Measurements from ENCODE around the gene MVB12B.

MVB12B gene

DNA sequence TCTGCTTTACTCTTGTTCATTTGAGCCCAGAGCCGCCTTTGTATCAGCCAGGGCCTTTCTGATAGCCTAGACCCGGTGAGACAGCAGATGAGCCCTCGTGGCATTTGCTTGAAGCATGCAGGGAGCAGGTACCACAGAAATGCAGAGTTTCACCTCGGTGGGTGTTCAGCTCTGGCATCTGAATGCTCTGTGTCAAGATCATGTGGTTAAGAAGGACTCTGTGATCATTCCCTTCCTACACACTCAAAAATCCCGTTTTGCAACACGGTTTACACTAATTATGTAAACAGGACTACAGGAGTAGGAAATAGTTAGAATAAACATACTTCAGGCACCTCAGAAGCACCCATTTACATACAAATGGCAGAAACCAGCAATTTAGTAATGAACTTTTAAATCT lies 67.2 kb downstream of the MVB12B start:
- no peak for DNase-seq
- Histone ChIP-seq H3K4me3 (ENCODE audit: low read depth, low read length) (no peak overlapping the region), H3K36me3 (replicated peaks) (no peaks in the 10 kb centered on the region), H3K27ac (no peak overlapping the region), H3K27me3 (replicated peaks) (no peaks in the 10 kb centered on the region)
- TF ChIP-seq, protein P1, sequence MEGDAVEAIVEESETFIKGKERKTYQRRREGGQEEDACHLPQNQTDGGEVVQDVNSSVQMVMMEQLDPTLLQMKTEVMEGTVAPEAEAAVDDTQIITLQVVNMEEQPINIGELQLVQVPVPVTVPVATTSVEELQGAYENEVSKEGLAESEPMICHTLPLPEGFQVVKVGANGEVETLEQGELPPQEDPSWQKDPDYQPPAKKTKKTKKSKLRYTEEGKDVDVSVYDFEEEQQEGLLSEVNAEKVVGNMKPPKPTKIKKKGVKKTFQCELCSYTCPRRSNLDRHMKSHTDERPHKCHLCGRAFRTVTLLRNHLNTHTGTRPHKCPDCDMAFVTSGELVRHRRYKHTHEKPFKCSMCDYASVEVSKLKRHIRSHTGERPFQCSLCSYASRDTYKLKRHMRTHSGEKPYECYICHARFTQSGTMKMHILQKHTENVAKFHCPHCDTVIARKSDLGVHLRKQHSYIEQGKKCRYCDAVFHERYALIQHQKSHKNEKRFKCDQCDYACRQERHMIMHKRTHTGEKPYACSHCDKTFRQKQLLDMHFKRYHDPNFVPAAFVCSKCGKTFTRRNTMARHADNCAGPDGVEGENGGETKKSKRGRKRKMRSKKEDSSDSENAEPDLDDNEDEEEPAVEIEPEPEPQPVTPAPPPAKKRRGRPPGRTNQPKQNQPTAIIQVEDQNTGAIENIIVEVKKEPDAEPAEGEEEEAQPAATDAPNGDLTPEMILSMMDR (IDR thresholded peaks at IDR 0.05; ENCODE audit: low read depth, low read length, missing control alignments), result no peak
- in situ Hi-C loops (cut with HindIII; ENCODE audit: low pct_ligation_motif_present, low sequenced_read_pairs), result no loop called here

DNA sequence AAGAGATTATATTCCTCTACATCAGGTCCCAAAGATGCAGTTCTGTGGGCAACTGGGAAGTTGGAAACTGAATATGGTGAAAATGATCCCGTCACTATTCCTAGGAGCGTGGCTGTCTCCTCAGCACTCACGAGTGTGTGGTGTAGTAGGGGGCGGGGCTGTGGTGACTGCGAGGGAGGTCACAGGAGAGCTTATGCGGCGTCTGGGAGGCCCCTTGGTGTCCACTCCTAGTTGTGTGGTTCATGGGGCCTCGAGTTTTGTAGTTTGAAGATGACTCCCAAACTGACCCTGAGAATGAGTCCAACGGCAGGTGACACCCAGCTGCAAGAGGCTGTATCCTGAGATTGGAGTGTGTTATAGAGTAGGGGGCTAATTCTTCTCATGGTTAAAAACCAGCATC lies 68.2 kb downstream of the MVB12B start:
- no peak for DNase-seq
- Histone ChIP-seq H3K27me3 (replicated peaks) (no peaks in the 10 kb centered on the region), H3K4me3 (ENCODE audit: low read depth, low read length) (no peak overlapping the region), H3K36me3 (replicated peaks) (no peaks in the 10 kb centered on the region), H3K27ac (no peak overlapping the region)
- TF ChIP-seq, protein P1 (IDR thresholded peaks at IDR 0.05; ENCODE audit: low read depth, low read length, missing control alignments), result no peak
- in situ Hi-C loops (cut with HindIII; ENCODE audit: low pct_ligation_motif_present, low sequenced_read_pairs), result no loop called here

DNA sequence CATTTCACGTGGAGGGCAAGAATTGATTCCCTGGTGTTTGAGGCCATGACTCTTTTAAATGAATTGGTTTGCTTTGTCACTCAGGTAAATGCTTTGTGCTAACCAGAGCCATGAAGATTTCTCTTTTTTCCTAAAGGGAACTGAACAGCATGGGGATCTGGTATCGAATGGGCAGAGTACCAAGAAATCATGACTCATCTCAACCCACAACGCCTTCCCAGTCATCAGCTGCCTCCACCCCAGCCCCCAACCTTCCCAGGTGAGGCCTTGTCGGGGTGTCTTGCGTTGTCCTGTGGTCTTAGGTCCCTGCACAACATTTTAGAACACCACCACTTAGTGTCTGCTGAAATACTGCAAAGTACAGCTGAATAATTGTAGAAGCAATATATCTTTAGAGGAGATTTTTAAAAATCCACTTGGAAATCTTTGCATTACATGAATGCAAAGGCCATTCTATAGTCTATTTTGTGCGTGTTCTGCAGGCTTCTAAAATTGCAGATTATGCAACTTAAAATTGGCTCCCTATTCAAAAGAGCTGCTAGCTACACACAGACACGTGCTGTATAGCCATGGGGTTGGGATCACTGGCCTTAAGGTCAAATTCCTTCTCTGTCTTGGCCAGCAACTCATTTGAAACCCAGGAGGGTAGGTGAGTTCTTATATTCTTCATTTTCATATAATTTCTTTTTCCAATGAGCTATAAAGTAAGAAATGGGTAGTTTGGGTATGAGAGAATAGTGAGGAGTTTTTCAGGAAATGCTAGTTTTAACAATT lies 69.0 kb downstream of the MVB12B start:
- H3K4me3 ChIP-seq (ENCODE audit: low read depth, low read length), result no peak overlapping the region
- H3K36me3 ChIP-seq (replicated peaks), result no peaks in the 10 kb centered on the region
- no peaks in the 10 kb centered on the region for H3K27me3 ChIP-seq (replicated peaks)
- TF ChIP-seq, protein P1 (IDR thresholded peaks at IDR 0.05; ENCODE audit: low read depth, low read length, missing control alignments), result no peak
- H3K27ac ChIP-seq, result no peak overlapping the region
- in situ Hi-C loops (cut with HindIII; ENCODE audit: low pct_ligation_motif_present, low sequenced_read_pairs), result no loop called here
- DNase-seq, result peak; percentile 46

DNA sequence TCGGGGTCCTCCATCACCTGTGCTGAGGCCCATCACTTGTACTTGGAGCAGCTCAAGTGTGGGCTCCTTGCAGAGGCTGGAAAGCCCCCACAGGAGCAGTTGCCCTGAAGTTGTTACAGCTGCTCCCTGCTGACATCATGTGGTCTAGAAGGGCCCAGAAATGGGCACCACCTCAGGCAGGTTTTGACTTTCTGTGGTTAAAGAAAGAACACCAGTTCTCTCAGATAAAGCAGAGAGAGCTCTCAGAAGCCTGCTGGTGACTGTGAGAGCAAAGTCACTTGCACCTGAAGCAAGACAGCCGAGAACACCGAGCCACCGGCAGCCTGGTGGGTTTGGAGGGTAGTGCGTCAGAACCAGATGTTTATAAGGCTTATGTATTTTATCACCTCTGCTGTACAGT lies 70.4 kb downstream of the MVB12B start:
- DNase-seq, result no peak
- Histone ChIP-seq H3K4me3 (ENCODE audit: low read depth, low read length) (no peak overlapping the region), H3K36me3 (replicated peaks) (no peaks in the 10 kb centered on the region), H3K27me3 (replicated peaks) (no peaks in the 10 kb centered on the region), H3K27ac (no peak overlapping the region)
- in situ Hi-C loops (cut with HindIII; ENCODE audit: low pct_ligation_motif_present, low sequenced_read_pairs), result no loop called here
- TF ChIP-seq, protein P1 (IDR thresholded peaks at IDR 0.05; ENCODE audit: low read depth, low read length, missing control alignments), result peak; percentile 29

DNA sequence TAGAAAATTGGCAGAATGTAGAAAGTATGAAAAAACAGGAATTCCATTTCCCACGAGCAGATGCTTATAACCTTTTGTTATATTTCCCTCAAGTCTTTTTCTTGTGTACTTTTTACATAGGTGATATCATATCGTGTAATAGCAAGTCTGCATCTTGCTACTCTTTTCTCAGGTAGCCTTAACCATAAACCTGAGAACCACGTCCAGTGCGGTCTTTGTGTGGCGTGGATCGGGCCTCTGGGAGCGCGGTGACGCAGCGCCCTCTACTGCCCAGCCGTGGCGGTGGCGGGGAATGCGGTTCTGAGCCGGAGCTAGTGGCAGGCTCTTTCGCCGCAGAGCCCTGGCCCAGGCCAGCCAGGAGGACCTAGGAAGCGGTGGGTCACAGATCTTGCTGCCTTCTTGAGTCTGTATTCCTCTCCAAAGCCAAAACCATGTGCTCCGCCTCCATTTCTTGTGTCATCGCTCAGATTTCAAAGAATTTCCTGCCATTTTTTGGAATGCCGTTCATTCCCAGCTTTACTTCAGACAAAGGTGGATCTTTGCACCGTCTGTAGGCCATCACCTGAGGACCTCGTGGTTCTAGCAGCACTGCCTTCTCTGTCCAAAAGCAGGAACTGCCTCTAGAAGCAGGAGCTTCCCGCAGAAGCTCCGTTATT lies 71.9 kb downstream of the MVB12B start:
- Histone ChIP-seq H3K27ac (no peak overlapping the region), H3K36me3 (replicated peaks) (no peaks in the 10 kb centered on the region)

More for the DNA sequence above, 71.9 kb downstream of the MVB12B start:
- in situ Hi-C loops (cut with HindIII; ENCODE audit: low pct_ligation_motif_present, low sequenced_read_pairs), result no loop called here
- Histone ChIP-seq H3K27me3 (replicated peaks) (no peaks in the 10 kb centered on the region), H3K4me3 (ENCODE audit: low read depth, low read length) (no peak overlapping the region)
- TF ChIP-seq, protein P1 (IDR thresholded peaks at IDR 0.05; ENCODE audit: low read depth, low read length, missing control alignments), result peak; percentile 99
- peak; percentile 51 for DNase-seq
